Loucy (cell line): ENCODE data around the gene GTPBP6.

ENCODE experiments used
- H2AFZ ChIP-seq: fragments of 200-600 bp; sonication (generic); 2 replicates; pipeline ENCODE4 v1.6.0; 2016; ENCODE audit warnings: antibody characterized with exemption, mild to moderate bottlenecking, low read length, moderate library complexity
- H3F3A ChIP-seq: fragments of 200-600 bp; 2 replicates; pipeline ENCODE4 v1.6.0; 2016; ENCODE audit warnings: antibody characterized with exemption, low read depth, mild to moderate bottlenecking
- H3K27me3 ChIP-seq: fragments of 200-600 bp; sonication (generic); 2 replicates; pipeline ENCODE4 v1.6.1; 2014; ENCODE audit warnings: low read length, mild to moderate bottlenecking; ENCODE audit not compliant: insufficient read depth, poor library complexity, severe bottlenecking
- H3K36me3 ChIP-seq: fragments of 200-600 bp; sonication (generic); 2 replicates; pipeline ENCODE4 v1.6.1; 2016; ENCODE audit warnings: low read length; ENCODE audit not compliant: insufficient read depth
- H3K4me1 ChIP-seq: fragments of 200-600 bp; sonication (generic); 2 replicates; pipeline ENCODE4 v1.5.1; 2014; ENCODE audit warnings: low read length, mild to moderate bottlenecking; ENCODE audit not compliant: insufficient read depth, poor library complexity, severe bottlenecking
- H3K4me2 ChIP-seq: fragments of 200-600 bp; sonication (generic); 2 replicates; pipeline ENCODE4 v1.6.0; 2014; ENCODE audit warnings: antibody characterized with exemption, low read length, low read depth, mild to moderate bottlenecking; ENCODE audit not compliant: poor library complexity, severe bottlenecking
- H3K4me3 ChIP-seq: fragments of 200-600 bp; sonication (generic); 2 replicates; pipeline ENCODE4 v1.5.1; 2014; ENCODE audit warnings: low read length, mild to moderate bottlenecking, mixed read lengths; ENCODE audit not compliant: poor library complexity, severe bottlenecking
- H3K79me2 ChIP-seq: fragments of 200-600 bp; sonication (generic); 2 replicates; pipeline ENCODE4 v1.6.1; 2014; ENCODE audit warnings: low read length; ENCODE audit not compliant: insufficient read depth
- H3K9ac ChIP-seq: fragments of 200-600 bp; sonication (generic); 2 replicates; pipeline ENCODE4 v1.6.0; 2014; ENCODE audit warnings: mild to moderate bottlenecking, low read depth, low read length, moderate library complexity; ENCODE audit not compliant: poor library complexity, severe bottlenecking
- H3K9me2 ChIP-seq: fragments of 200-600 bp; sonication (generic); replicated peaks from 2 replicates; pipeline ENCODE4 v1.6.1; 2016; ENCODE audit warnings: low read depth, low read length, mixed read lengths
- H3K9me3 ChIP-seq: fragments of 200-600 bp; sonication (generic); 2 replicates; pipeline ENCODE4 v1.6.1; 2014; ENCODE audit warnings: mild to moderate bottlenecking, antibody characterized with exemption, low read length, low read depth; ENCODE audit not compliant: insufficient read depth
- H4K20me1 ChIP-seq: fragments of 200-600 bp; sonication (generic); 2 replicates; pipeline ENCODE4 v1.6.0; 2014; ENCODE audit warnings: antibody characterized with exemption, low read length, mild to moderate bottlenecking; ENCODE audit not compliant: insufficient read depth, poor library complexity, severe bottlenecking
- CTCF ChIP-seq: fragments of 200-600 bp; sonication (generic); conservative IDR thresholded peaks from 2 replicates; pipeline ENCODE4 v1.5.1; 2014; ENCODE audit warnings: mild to moderate bottlenecking, antibody characterized with exemption, low read length
- EZH2phosphoT487 ChIP-seq: fragments of 200-600 bp; IDR thresholded peaks from 2 replicates; pipeline ENCODE4 v1.6.1; 2018; ENCODE audit warnings: antibody characterized with exemption, mild to moderate bottlenecking, moderate library complexity, borderline replicate concordance

Gene GTPBP6

GRCh38 chrX:270848-271367 is 47.7 kb downstream of the GTPBP6 start:
- Histone ChIP-seq H3K79me2 (no peaks in the 10 kb centered on the region), H3F3A (no peaks in the 10 kb centered on the region), H3K9ac (no peak overlapping the region), H3K9me2 (no peaks in the 10 kb centered on the region), H2AFZ (no peak overlapping the region), H3K27me3 (no peaks in the 10 kb centered on the region), H3K4me2 (no peak overlapping the region), H3K4me3 (no peak overlapping the region), H3K9me3 (no peaks in the 10 kb centered on the region), H3K36me3 (no peaks in the 10 kb centered on the region), H4K20me1 (no peaks in the 10 kb centered on the region), H3K4me1 (peaks cover 5% of the 10 kb centered on the region)
- TF ChIP-seq EZH2phosphoT487 (no peak), CTCF (no peak)

DNA sequence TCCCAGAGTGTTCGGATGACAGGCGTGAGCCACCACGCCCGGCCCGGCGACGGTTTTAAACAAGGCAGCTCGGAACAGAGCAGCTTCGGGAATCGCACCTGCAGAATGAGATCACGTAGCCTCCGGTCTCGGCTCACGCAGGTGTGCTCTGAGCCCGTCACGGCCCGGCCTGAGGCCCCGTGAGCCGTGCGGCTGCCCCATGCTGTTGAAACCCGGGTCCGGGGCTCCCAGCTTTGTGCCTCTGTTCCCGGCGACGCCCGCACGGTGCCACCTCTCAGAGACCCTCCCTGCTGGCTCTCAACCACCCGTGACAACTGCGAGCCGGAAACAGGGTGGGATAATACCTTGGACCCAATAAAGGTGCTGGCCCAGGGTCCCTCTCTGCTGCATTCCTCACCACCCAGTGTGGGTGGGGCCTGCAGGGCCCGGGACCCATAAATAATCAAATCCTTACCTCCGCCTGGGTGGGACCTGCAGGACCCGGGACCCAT is 50.8 kb downstream of the GTPBP6 start:
- Histone ChIP-seq H3K27me3 (no peaks in the 10 kb centered on the region), H3K36me3 (no peaks in the 10 kb centered on the region), H3K9me3 (no peaks in the 10 kb centered on the region), H3K9ac (no peak overlapping the region), H4K20me1 (no peaks in the 10 kb centered on the region), H3K4me1 (no peaks in the 10 kb centered on the region), H3F3A (no peaks in the 10 kb centered on the region), H3K4me2 (no peak overlapping the region), H3K4me3 (no peak overlapping the region), H3K9me2 (no peaks in the 10 kb centered on the region), H2AFZ (no peak overlapping the region), H3K79me2 (no peaks in the 10 kb centered on the region)
- TF ChIP-seq CTCF (no peak), EZH2phosphoT487 (no peak)

DNA sequence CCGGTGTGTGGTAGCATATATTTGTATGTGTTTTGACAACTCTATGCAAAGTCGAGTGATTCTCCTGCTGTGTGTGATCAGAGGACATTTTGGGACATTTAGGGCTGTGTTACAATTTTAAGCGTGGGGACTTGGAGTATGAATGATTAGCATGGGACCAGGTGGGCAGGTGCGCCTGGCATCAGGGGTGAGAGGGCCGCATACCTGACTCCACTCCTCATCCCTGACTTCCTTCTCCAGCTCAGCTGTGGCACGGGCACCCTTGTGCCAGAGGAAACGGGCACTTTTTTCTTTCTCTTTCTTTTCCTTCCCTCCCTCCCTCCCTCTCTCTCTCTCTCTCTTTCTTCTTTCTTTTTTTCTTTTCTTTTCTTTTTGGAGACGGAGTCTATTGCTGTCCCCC is 53.1 kb downstream of the GTPBP6 start:
- Histone ChIP-seq H3K9me2 (no peaks in the 10 kb centered on the region), H3K36me3 (no peaks in the 10 kb centered on the region), H3K4me2 (no peak overlapping the region), H3K27me3 (no peaks in the 10 kb centered on the region), H2AFZ (no peak overlapping the region), H3K79me2 (no peaks in the 10 kb centered on the region), H3K9me3 (no peaks in the 10 kb centered on the region), H3K9ac (no peak overlapping the region), H3K4me1 (no peaks in the 10 kb centered on the region), H3F3A (no peaks in the 10 kb centered on the region), H3K4me3 (no peak overlapping the region), H4K20me1 (no peaks in the 10 kb centered on the region)
- TF ChIP-seq EZH2phosphoT487 (no peak), CTCF (no peak)
